ENCODE measurements around the gene BRIP1.
"Not testable (repeated sequence)": the region's sequence is repeated elsewhere in the genome, so short reads cannot be mapped to it uniquely, and the experiment has no call there.

DNA sequence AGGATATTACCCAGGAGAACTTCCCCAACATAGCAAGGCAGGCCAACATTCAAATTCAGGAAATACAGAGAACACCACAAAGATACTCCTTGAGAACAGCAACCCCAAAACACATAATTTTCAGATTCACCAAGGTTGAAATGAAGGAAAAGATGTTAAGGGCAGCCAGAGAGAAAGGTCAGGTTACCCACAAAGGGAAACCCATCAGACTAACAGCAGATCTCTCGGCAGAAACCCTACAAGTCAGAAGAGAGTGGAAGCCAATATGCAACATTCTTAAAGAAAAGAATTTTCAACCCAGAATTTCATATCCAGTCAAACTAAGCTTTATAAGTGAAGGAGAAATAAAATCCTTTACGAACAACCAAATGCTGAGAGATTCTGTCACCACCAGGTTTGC is 188.7 kb downstream of the BRIP1 start:
- not testable (repeated sequence) for TF ChIP-seq POLR2A (IDR thresholded peaks at IDR 0.05)
- TF ChIP-seq, protein P1, sequence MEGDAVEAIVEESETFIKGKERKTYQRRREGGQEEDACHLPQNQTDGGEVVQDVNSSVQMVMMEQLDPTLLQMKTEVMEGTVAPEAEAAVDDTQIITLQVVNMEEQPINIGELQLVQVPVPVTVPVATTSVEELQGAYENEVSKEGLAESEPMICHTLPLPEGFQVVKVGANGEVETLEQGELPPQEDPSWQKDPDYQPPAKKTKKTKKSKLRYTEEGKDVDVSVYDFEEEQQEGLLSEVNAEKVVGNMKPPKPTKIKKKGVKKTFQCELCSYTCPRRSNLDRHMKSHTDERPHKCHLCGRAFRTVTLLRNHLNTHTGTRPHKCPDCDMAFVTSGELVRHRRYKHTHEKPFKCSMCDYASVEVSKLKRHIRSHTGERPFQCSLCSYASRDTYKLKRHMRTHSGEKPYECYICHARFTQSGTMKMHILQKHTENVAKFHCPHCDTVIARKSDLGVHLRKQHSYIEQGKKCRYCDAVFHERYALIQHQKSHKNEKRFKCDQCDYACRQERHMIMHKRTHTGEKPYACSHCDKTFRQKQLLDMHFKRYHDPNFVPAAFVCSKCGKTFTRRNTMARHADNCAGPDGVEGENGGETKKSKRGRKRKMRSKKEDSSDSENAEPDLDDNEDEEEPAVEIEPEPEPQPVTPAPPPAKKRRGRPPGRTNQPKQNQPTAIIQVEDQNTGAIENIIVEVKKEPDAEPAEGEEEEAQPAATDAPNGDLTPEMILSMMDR (IDR thresholded peaks at IDR 0.05) = not testable (repeated sequence)

Measured in uterus (tissue), 2 donors.